ENCODE measurements around the gene PLA2G5. TPM values are rescaled to one million over a fixed set of nuclear protein-coding genes. Genes with fewer than 3 reads are reported as not detected.

The PLA2G5 gene
- total RNA-seq, 1 donor from 2014 or later = not detected

DNA sequence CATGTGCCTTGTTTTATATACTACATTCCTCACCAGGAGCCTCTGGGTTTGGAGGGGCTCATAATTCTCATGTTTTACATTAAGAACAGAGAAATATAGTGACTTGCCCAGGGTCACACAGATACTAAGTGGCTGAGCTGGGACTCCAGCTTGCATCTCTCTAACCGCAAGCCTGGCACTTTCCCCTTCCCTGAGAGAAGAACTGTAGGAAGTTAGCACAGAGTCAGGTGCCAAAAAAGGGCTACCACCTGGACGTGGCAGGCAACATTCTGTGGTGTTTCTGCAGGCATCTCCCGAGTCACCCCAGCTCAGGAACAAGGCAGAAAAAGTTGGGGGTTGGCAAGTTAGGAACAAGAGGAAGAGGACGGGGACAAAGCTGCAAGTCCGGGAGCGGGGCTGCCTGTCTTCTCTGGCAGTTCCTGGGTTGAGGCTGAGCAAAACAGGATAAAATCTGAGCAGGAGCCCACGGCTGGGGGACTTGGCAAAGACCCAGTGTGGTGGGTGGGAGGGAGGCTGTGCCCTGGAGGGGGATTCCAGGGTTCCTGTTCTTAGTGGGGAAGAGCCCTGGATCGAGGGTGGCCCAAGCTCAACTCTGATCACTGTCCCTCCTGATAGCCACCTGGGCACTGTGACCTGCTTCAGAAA, 9.8 kb downstream of the PLA2G5 start:
- Mint-ChIP-seq H3K27ac (no peak overlapping the region), H3K36me3 (no peaks in the 10 kb centered on the region), H3K9me3 (no peaks in the 10 kb centered on the region), H3K4me3 (no peak overlapping the region), H3K4me1 (ENCODE audit: unreplicated experiment) (no peaks in the 10 kb centered on the region), H3K27me3 (peaks cover 16% of the 10 kb centered on the region)
- TF ChIP-seq, protein P1, sequence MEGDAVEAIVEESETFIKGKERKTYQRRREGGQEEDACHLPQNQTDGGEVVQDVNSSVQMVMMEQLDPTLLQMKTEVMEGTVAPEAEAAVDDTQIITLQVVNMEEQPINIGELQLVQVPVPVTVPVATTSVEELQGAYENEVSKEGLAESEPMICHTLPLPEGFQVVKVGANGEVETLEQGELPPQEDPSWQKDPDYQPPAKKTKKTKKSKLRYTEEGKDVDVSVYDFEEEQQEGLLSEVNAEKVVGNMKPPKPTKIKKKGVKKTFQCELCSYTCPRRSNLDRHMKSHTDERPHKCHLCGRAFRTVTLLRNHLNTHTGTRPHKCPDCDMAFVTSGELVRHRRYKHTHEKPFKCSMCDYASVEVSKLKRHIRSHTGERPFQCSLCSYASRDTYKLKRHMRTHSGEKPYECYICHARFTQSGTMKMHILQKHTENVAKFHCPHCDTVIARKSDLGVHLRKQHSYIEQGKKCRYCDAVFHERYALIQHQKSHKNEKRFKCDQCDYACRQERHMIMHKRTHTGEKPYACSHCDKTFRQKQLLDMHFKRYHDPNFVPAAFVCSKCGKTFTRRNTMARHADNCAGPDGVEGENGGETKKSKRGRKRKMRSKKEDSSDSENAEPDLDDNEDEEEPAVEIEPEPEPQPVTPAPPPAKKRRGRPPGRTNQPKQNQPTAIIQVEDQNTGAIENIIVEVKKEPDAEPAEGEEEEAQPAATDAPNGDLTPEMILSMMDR (conservative IDR thresholded peaks at IDR 0.05) = no peak
- DNase-seq (ENCODE audit: extremely low spot score, unreplicated experiment) = no peak

DNA sequence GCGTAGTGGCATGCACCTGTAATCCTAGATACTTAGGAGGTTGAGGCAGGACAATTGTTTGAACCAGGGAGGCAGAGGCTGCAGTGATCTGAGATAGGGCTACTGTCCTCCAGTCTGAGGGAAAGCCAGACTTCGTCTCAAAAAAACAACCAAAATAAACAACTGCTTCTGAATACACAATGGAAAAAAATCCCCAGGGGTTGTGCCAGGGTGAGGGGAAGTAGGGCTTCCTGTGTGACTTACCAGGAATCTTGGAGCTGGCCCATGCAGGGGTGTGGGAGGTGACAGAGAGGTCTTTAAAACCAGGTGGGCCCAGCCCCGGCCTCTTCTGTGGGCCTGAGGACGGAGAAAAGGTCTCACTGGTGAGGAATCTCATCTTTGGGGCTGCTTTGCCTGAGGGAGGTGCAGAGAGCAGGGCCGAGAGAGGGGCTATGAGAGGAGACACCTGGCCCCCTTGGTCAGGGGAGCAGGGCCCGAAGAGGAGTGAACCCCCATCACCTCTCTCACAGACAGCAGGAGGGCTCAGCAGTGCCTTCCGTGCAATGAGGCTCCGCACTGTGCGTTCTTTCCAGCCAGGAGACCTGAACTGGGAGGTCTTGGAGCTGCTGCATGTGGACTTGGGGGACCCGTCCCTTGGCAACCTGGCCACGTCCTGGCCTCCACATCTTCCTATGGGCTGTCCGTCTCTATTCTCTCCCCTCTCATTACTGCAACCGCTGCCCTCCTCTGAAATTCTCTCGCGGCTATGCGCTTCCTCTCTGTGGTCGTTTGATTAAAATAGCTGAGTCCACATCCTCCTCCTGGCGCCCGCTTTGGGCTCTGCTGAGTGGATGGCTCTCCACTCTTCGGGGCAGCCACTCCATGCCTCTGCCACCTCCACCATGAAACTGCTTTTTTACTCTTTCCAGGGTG, 10.7 kb downstream of the PLA2G5 start:
- Mint-ChIP-seq H3K4me3 (no peak overlapping the region), H3K36me3 (no peaks in the 10 kb centered on the region), H3K27ac (no peak overlapping the region), H3K9me3 (no peaks in the 10 kb centered on the region), H3K4me1 (ENCODE audit: unreplicated experiment) (no peaks in the 10 kb centered on the region), H3K27me3 (peaks cover 12% of the 10 kb centered on the region)
- TF ChIP-seq, protein P1 (conservative IDR thresholded peaks at IDR 0.05) = no peak
- DNase-seq (ENCODE audit: extremely low spot score, unreplicated experiment) = no peak

- DNase-seq (ENCODE audit: extremely low spot score, unreplicated experiment) = no peak
- Mint-ChIP-seq H3K36me3 (no peaks in the 10 kb centered on the region), H3K4me3 (no peak overlapping the region), H3K9me3 (no peaks in the 10 kb centered on the region), H3K27ac (no peak overlapping the region), H3K4me1 (ENCODE audit: unreplicated experiment) (no peaks in the 10 kb centered on the region), H3K27me3 (peaks cover 12% of the 10 kb centered on the region)
- TF ChIP-seq, protein P1 (conservative IDR thresholded peaks at IDR 0.05) = no peak
These were observed 11.4 kb downstream of the PLA2G5 start for GRCh38 chr1:20081353-20081810.

DNA sequence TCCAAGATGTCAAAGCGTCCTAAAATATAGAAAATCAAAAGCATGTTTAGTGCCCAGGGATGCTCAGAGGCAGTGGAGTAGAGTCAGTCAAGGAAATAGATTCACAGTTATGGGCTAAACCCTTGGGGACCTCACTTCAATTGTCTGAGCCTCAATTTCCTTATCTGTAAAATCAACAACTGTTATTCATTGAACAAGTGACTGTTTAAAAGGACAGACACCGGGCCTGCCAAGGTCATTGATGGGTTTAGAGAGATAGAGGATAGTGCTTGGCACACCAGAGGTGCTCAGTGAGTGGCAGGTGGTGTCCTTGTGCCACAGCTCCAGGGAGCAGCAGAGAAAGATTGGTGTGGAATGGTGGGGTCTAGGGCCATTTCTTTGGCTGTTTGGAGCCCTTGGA, 12.8 kb downstream of the PLA2G5 start:
- Mint-ChIP-seq H3K27me3 (peaks cover 6% of the 10 kb centered on the region), H3K4me1 (ENCODE audit: unreplicated experiment) (no peaks in the 10 kb centered on the region), H3K4me3 (no peak overlapping the region), H3K36me3 (no peaks in the 10 kb centered on the region), H3K9me3 (no peaks in the 10 kb centered on the region), H3K27ac (no peak overlapping the region)
- TF ChIP-seq, protein P1 (conservative IDR thresholded peaks at IDR 0.05) = no peak
- no peak for DNase-seq (ENCODE audit: extremely low spot score, unreplicated experiment)

DNA sequence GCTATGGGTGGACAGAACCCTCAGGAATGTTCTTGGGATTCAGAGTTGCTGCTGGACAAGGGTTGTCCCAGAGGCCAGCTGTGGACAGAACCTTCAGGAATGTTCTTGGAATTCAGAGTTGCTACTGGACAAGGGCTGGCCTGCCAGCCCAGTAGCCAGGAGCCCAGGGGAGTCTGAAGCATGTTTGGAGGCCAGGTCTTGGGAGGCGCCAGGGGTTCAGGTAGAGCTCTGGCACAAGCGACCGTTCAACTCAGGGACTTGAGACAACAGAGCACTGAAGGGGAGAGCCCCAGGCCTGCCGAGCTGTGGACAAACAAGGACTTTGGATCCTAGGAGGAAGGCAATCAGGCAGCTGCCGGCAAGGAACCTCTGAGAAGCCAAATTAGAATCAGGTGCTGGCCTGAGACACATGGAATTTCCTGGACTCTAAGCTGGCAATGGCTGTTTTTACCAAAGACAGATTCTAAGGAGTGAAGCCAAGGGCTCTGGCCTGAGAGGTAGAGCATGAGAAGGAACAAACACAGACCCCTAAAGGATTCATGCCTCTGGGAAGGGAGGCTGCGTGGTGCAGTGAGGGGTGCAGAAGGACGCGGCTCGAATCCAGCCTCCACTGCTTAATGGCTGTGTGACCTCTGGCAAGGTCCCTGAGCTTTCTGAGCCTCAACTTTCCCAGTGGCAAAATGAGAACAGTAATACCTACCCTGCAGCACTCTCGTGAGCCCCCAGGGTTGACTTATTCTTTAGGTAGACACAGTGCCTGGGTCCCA, 13.4 kb downstream of the PLA2G5 start:
- H3K27me3 Mint-ChIP-seq = peaks cover 3% of the 10 kb centered on the region
- no peak overlapping the region for H3K4me3 Mint-ChIP-seq
- no peaks in the 10 kb centered on the region for H3K36me3 Mint-ChIP-seq
- TF ChIP-seq, protein P1 (conservative IDR thresholded peaks at IDR 0.05) = no peak
- no peaks in the 10 kb centered on the region for H3K9me3 Mint-ChIP-seq
- H3K4me1 Mint-ChIP-seq (ENCODE audit: unreplicated experiment) = no peaks in the 10 kb centered on the region
- DNase-seq (ENCODE audit: extremely low spot score, unreplicated experiment) = no peak
- H3K27ac Mint-ChIP-seq = no peak overlapping the region
